ENCODE results near the gene GKAP1. TPM values are rescaled to one million over a fixed set of nuclear protein-coding genes. Genes with fewer than 3 reads are reported as not detected.

The GKAP1 gene
- total and polyA plus RNA-seq, 2 experiments from 2014 or later, result 5.0 to 5.7 TPM

DNA sequence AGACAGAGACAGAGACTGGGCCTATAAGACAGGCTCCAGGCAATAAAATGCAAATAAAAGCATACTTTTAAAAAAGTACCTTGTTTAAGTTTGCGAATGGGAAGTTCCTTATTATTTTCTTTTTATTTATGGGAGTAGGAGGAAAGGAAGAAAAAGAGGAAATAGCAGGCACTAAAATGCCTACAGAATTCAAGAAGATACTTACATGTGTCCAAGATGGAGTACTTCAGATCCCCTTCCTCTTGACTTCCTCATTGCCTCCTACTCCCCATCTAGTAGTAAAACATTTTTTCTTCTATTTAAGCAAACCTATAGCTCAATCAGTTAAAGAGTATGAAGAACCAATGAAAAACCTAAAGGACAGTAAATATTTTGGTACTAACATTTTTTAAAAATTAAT is 24.8 kb downstream of the GKAP1 start:
- Histone ChIP-seq H3K9me2 (replicated peaks; ENCODE audit: insufficient read depth) (no peaks in the 10 kb centered on the region), H3K36me3 (replicated peaks; ENCODE audit: insufficient read depth, low read depth) (no peaks in the 10 kb centered on the region), H3K4me1 (ENCODE audit: insufficient read depth) (no peaks in the 10 kb centered on the region), H3K27ac (no peak overlapping the region), H3K27me3 (no peaks in the 10 kb centered on the region), H4K20me1 (ENCODE audit: insufficient read depth, poor library complexity, severe bottlenecking) (no peaks in the 10 kb centered on the region), H3K4me2 (no peak overlapping the region), H2AFZ (no peak overlapping the region), H3K4me3 (no peak overlapping the region), H3K79me2 (no peaks in the 10 kb centered on the region), H3K9me3 (ENCODE audit: low read depth) (no peaks in the 10 kb centered on the region)
- TF ChIP-seq EZH2 (IDR thresholded peaks at IDR 0.05; ENCODE audit: borderline replicate concordance), result no peak
- TF ChIP-seq EZH2phosphoT487 (IDR thresholded peaks at IDR 0.05; ENCODE audit: low read depth, severe bottlenecking, unreplicated experiment), result no peak
- TF ChIP-seq, protein P1, sequence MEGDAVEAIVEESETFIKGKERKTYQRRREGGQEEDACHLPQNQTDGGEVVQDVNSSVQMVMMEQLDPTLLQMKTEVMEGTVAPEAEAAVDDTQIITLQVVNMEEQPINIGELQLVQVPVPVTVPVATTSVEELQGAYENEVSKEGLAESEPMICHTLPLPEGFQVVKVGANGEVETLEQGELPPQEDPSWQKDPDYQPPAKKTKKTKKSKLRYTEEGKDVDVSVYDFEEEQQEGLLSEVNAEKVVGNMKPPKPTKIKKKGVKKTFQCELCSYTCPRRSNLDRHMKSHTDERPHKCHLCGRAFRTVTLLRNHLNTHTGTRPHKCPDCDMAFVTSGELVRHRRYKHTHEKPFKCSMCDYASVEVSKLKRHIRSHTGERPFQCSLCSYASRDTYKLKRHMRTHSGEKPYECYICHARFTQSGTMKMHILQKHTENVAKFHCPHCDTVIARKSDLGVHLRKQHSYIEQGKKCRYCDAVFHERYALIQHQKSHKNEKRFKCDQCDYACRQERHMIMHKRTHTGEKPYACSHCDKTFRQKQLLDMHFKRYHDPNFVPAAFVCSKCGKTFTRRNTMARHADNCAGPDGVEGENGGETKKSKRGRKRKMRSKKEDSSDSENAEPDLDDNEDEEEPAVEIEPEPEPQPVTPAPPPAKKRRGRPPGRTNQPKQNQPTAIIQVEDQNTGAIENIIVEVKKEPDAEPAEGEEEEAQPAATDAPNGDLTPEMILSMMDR (IDR thresholded peaks at IDR 0.05; ENCODE audit: poor library complexity), result no peak
- DNase-seq (ENCODE audit: low spot score), result no peak
- 97% methylated on average over 1 of the region's 1 CpG for WGBS (ENCODE audit: low lambda C conversion rate, missing lambda C conversion rate)

DNA sequence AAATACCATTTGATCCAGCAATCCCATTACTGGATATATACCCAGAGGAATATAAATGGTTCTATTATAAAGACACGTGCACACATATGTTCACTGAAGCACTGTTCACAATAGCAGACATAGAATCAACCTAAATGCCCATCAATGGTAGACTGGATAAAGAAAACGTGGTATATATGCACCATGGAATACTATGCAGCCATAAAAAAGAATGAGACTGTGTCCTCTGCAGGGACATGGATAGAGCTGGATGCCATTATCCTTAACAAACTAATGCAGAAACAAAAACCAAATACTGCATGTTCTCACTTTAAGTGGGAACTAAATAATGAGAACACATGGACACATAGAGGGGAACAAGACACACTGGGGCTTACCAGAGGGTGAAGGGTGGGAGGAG is 39.4 kb downstream of the GKAP1 start:
- TF ChIP-seq EZH2 (IDR thresholded peaks at IDR 0.05; ENCODE audit: borderline replicate concordance) (no peak), EZH2phosphoT487 (IDR thresholded peaks at IDR 0.05; ENCODE audit: low read depth, severe bottlenecking, unreplicated experiment) (no peak)
- TF ChIP-seq, protein P1 (IDR thresholded peaks at IDR 0.05; ENCODE audit: poor library complexity), result no peak
- Histone ChIP-seq H3K27ac (no peak overlapping the region), H2AFZ (no peak overlapping the region), H3K9me2 (replicated peaks; ENCODE audit: insufficient read depth) (no peaks in the 10 kb centered on the region), H4K20me1 (ENCODE audit: insufficient read depth, poor library complexity, severe bottlenecking) (no peaks in the 10 kb centered on the region), H3K79me2 (no peaks in the 10 kb centered on the region), H3K4me3 (no peak overlapping the region), H3K4me1 (ENCODE audit: insufficient read depth) (no peaks in the 10 kb centered on the region), H3K4me2 (no peak overlapping the region), H3K36me3 (replicated peaks; ENCODE audit: insufficient read depth, low read depth) (no peaks in the 10 kb centered on the region), H3K27me3 (no peaks in the 10 kb centered on the region), H3K9me3 (ENCODE audit: low read depth) (no peaks in the 10 kb centered on the region)
- DNase-seq (ENCODE audit: low spot score), result no peak
- WGBS (ENCODE audit: low lambda C conversion rate, missing lambda C conversion rate), result 93% methylated on average over 2 of the region's 2 CpGs

DNA sequence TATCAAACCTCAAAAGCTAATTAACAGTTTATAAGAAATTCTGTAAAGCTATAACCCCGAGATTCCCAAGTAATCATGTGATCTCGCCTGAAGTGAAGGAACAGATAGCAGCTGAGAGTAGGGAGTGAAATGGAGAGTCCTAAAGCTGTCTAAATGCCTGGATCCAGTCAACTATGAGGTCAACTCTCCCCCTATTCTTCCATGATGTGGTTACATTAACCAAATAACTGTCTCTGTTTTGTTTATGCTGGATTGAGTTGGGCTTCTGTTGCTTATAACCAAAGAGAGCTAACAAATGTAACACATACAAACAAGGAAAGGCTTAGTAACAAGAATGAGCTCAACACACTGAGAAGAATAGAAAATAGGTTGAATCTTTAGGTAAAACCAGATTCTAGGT is 41.6 kb downstream of the GKAP1 start:
- no peak overlapping the region for H3K4me2 ChIP-seq
- no peak for DNase-seq (ENCODE audit: low spot score)
- no peak overlapping the region for H2AFZ ChIP-seq
- no peak overlapping the region for H3K27ac ChIP-seq
- WGBS (ENCODE audit: low lambda C conversion rate, missing lambda C conversion rate), result 93% methylated on average over 2 of the region's 2 CpGs
- no peaks in the 10 kb centered on the region for H3K36me3 ChIP-seq (replicated peaks; ENCODE audit: insufficient read depth, low read depth)
- no peaks in the 10 kb centered on the region for H3K9me2 ChIP-seq (replicated peaks; ENCODE audit: insufficient read depth)
- H3K27me3 ChIP-seq, result no peaks in the 10 kb centered on the region
- H3K9me3 ChIP-seq (ENCODE audit: low read depth), result no peaks in the 10 kb centered on the region
- TF ChIP-seq, protein P1 (IDR thresholded peaks at IDR 0.05; ENCODE audit: poor library complexity), result no peak
- TF ChIP-seq EZH2 (IDR thresholded peaks at IDR 0.05; ENCODE audit: borderline replicate concordance) (no peak), EZH2phosphoT487 (IDR thresholded peaks at IDR 0.05; ENCODE audit: low read depth, severe bottlenecking, unreplicated experiment) (no peak)
- H4K20me1 ChIP-seq (ENCODE audit: insufficient read depth, poor library complexity, severe bottlenecking), result no peaks in the 10 kb centered on the region
- H3K79me2 ChIP-seq, result no peaks in the 10 kb centered on the region
- no peak overlapping the region for H3K4me3 ChIP-seq
- no peaks in the 10 kb centered on the region for H3K4me1 ChIP-seq (ENCODE audit: insufficient read depth)

DNA sequence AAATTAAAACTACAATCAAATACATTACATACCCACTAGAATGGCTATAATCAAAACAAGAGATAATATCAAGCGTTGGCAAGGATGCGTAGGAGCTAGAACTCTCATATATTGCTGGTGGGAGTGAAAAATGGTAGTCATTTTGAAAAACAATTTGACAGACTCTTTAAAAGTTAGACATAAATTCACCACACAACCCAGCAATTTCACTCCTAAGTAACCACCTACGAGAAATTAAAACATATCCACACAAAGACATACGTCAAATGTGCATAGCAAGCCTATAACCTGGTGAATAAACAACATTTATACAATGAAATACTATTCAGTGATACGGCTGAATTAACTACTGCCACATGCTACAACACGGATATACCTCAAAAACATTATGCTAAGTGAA is 44.7 kb downstream of the GKAP1 start:
- Histone ChIP-seq H3K27ac (no peak overlapping the region), H4K20me1 (ENCODE audit: insufficient read depth, poor library complexity, severe bottlenecking) (no peaks in the 10 kb centered on the region), H3K4me3 (no peak overlapping the region), H3K79me2 (no peaks in the 10 kb centered on the region), H3K4me2 (no peak overlapping the region), H3K9me3 (ENCODE audit: low read depth) (no peaks in the 10 kb centered on the region), H3K4me1 (ENCODE audit: insufficient read depth) (no peaks in the 10 kb centered on the region), H3K36me3 (replicated peaks; ENCODE audit: insufficient read depth, low read depth) (no peaks in the 10 kb centered on the region), H3K27me3 (no peaks in the 10 kb centered on the region), H3K9me2 (replicated peaks; ENCODE audit: insufficient read depth) (no peaks in the 10 kb centered on the region), H2AFZ (no peak overlapping the region)
- 98% methylated on average over 6 of the region's 6 CpGs for WGBS (ENCODE audit: low lambda C conversion rate, missing lambda C conversion rate)
- TF ChIP-seq EZH2 (IDR thresholded peaks at IDR 0.05; ENCODE audit: borderline replicate concordance) (no peak), EZH2phosphoT487 (IDR thresholded peaks at IDR 0.05; ENCODE audit: low read depth, severe bottlenecking, unreplicated experiment) (no peak)
- TF ChIP-seq, protein P1 (IDR thresholded peaks at IDR 0.05; ENCODE audit: poor library complexity), result no peak
- no peak for DNase-seq (ENCODE audit: low spot score)
